Keratinocyte (primary cell): ENCODE data around the gene FAM219B. TPM values are rescaled to one million over a fixed set of nuclear protein-coding genes. Genes with fewer than 3 reads are reported as not detected.

Experiments
- DNase-seq: peaks from one replicate; pipeline ENCODE4 v3.0.0-alpha.2; 2011; ENCODE audit warnings: low read depth, missing footprints, low spot score
- FAIRE-seq: peaks from 2 replicates; lab custom pipeline; 2011; peaks lifted over from hg19 to GRCh38; lab: Jason Lieb, UNC
- H2AFZ ChIP-seq: 2 replicates; pipeline ENCODE4 v1.6.0; 2012; ENCODE audit warnings: low read length, control low read depth, inconsistent platforms; ENCODE audit not compliant: control insufficient read depth
- H3K27ac ChIP-seq: 2 replicates; pipeline ENCODE4 v1.5.1; 2011; ENCODE audit warnings: low read length; ENCODE audit not compliant: control insufficient read depth, insufficient read depth
- H3K27me3 ChIP-seq: 3 replicates; pipeline ENCODE4 v1.6.0; 2011; ENCODE audit warnings: low read length; ENCODE audit not compliant: control insufficient read depth, insufficient read depth; ENCODE audit errors: extremely low read depth
- H3K36me3 ChIP-seq, 2 experiments: 2 replicates in 1 of 2; 3 replicates in 1 of 2; pipeline ENCODE4 v1.5.1; 2011; ENCODE audit warnings: low read length in 2 of 2, mild to moderate bottlenecking in 1 of 2; ENCODE audit not compliant: control insufficient read depth in 2 of 2, insufficient read depth in 2 of 2; ENCODE audit errors: extremely low read depth in 1 of 2
- H3K4me1 ChIP-seq: 3 replicates; pipeline ENCODE4 v1.5.1; 2011; ENCODE audit warnings: low read length; ENCODE audit not compliant: control insufficient read depth, insufficient read depth; ENCODE audit errors: extremely low read depth
- H3K4me2 ChIP-seq: 3 replicates; pipeline ENCODE4 v1.6.0; 2011; ENCODE audit warnings: low read depth, low read length; ENCODE audit not compliant: control insufficient read depth, insufficient read depth; ENCODE audit errors: extremely low read depth
- H3K4me3 ChIP-seq, 3 experiments: fragments of 200-600 bp in 1 of 3; sonication (generic) in 1 of 3; 2 replicates in 2 of 3; 3 replicates in 1 of 3; pipeline ENCODE4 v1.5.1; 2011 to 2016; ENCODE audit warnings: low read length in 3 of 3, mild to moderate bottlenecking in 3 of 3, control low read depth in 2 of 3, inconsistent platforms in 1 of 3, low read depth in 1 of 3, mixed read lengths in 1 of 3, mixed run types in 1 of 3, moderate library complexity in 1 of 3; ENCODE audit not compliant: control insufficient read depth in 2 of 3, insufficient read depth in 2 of 3; ENCODE audit errors: extremely low read depth in 1 of 3
- H3K79me2 ChIP-seq: 2 replicates; pipeline ENCODE4 v1.6.0; 2012; ENCODE audit warnings: low read length; ENCODE audit not compliant: control insufficient read depth, insufficient read depth
- H3K9ac ChIP-seq: 3 replicates; pipeline ENCODE4 v1.6.0; 2011; ENCODE audit warnings: low read length; ENCODE audit not compliant: control insufficient read depth, insufficient read depth; ENCODE audit errors: extremely low read depth
- H3K9me1 ChIP-seq: 3 replicates; pipeline ENCODE4 v1.6.0; 2011; ENCODE audit warnings: low read length; ENCODE audit not compliant: control insufficient read depth, insufficient read depth; ENCODE audit errors: extremely low read depth
- H3K9me3 ChIP-seq: 2 replicates; pipeline ENCODE4 v1.5.1; 2012; ENCODE audit warnings: low read depth, low read length; ENCODE audit not compliant: control insufficient read depth
- H4K20me1 ChIP-seq: 3 replicates; pipeline ENCODE4 v1.6.0; 2011; ENCODE audit warnings: low read length; ENCODE audit not compliant: control insufficient read depth, insufficient read depth; ENCODE audit errors: extremely low read depth
- EZH2 ChIP-seq: IDR thresholded peaks from one replicate; pipeline ENCODE4 v1.6.1; 2012; ENCODE audit warnings: inconsistent platforms, mild to moderate bottlenecking, low read length, moderate library complexity
- dilution Hi-C: fragments of 300-500 bp; cut with MboI; formaldehyde crosslinking; loops from one replicate; pipeline ENCODE4 v1.7.0; 2020; ENCODE audit warnings: low sequenced_read_pairs; ENCODE audit not compliant: extremely low pct_ligation_motif_present
- polyA plus RNA-seq, 5 experiments: library from polyadenylated mRNA; depleted of rRNA in 3 of 5; stranded (reverse) in 3 of 5; stranded (forward) in 1 of 5; unstranded in 1 of 5; fragments of >200 nt; gene quantifications; 1 replicate in 1 of 5; 2 replicates in 3 of 5; 3 replicates in 1 of 5; pipeline versions ENCODE4 v1.2.1 to v1.2.3, GENCODE V29; 2011 to 2012; ENCODE audit warnings: missing spikeins in 2 of 5, low read depth in 1 of 5, low replicate concordance in 1 of 5
- TF ChIP-seq, protein P1 (sequence below), 3 experiments: IDR thresholded peaks in 1 of 3; conservative IDR thresholded peaks in 1 of 3; optimal IDR thresholded peaks in 1 of 3; 2 replicates in 2 of 3; 3 replicates in 1 of 3; pipeline versions ENCODE3 to v1.5.1; 2011; ENCODE audit warnings: low read length in 3 of 3, mild to moderate bottlenecking in 3 of 3, moderate library complexity in 2 of 3, control low read depth in 1 of 3, inconsistent platforms in 1 of 3; ENCODE audit not compliant: insufficient read depth in 2 of 3; ENCODE audit errors: extremely low read depth in 1 of 3

FAM219B gene
- polyA plus RNA-seq, 1 donor (not counting 4 experiments of a cell fraction or from before 2014, with no cell fraction given) = 45.4 TPM

DNA sequence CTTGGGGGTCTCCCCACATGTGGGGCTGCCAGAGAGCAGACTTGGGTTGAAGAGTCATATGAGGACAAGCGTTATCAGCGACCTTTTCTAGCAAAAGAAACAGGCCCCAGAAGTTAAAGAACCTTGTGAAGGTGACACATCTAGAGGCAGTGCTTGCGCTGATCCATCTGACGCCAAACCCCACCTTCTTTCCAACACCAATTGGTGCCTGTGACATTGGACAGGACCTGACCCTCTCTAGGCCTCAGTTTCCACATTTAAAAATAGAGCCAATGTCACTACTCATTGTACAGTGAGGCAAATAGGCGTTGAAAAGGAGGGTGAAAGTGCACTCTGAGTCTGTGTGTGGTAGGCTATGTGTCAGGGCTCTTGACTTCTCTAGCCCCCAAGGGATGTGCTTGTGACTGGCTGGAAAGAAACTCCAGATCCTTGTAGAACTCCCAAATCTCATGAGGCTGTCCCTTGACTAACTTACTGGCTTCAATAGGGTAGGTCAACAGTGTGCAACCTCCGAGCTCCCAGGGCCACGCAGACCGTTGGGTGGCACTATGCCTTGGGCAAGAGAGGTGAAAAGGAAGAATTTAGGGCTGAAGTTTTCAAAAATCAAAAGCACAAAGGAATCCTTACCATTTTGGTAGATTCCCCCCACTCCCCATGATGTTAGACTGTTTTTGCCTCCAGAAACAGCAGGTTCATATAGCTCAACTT, 666 bp upstream of the FAM219B start:
- TF ChIP-seq, protein P1, sequence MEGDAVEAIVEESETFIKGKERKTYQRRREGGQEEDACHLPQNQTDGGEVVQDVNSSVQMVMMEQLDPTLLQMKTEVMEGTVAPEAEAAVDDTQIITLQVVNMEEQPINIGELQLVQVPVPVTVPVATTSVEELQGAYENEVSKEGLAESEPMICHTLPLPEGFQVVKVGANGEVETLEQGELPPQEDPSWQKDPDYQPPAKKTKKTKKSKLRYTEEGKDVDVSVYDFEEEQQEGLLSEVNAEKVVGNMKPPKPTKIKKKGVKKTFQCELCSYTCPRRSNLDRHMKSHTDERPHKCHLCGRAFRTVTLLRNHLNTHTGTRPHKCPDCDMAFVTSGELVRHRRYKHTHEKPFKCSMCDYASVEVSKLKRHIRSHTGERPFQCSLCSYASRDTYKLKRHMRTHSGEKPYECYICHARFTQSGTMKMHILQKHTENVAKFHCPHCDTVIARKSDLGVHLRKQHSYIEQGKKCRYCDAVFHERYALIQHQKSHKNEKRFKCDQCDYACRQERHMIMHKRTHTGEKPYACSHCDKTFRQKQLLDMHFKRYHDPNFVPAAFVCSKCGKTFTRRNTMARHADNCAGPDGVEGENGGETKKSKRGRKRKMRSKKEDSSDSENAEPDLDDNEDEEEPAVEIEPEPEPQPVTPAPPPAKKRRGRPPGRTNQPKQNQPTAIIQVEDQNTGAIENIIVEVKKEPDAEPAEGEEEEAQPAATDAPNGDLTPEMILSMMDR (optimal IDR thresholded peaks at IDR 0.05 in 1 of 3, IDR thresholded peaks at IDR 0.05 in 1 of 3, conservative IDR thresholded peaks at IDR 0.05 in 1 of 3; ENCODE audit: extremely low read depth in 1 of 3, insufficient read depth in 2 of 3, low read length in 3 of 3) = no peak
- no peak for TF ChIP-seq EZH2
- H3K9me1 ChIP-seq = peaks cover 5% of the 10 kb centered on the region
- no peaks in the 10 kb centered on the region for H3K27me3 ChIP-seq
- peak overlapping the region; percentile 60 for H3K27ac ChIP-seq
- dilution Hi-C loops = no loop called here
- peaks cover 10% of the 10 kb centered on the region for H3K4me1 ChIP-seq
- peak overlapping the region; percentile 94 for H3K4me2 ChIP-seq
- no peaks in the 10 kb centered on the region for H3K9me3 ChIP-seq
- H3K4me3 ChIP-seq = peak overlapping the region; percentile 70 to 85 (median 81)
- H4K20me1 ChIP-seq = no peaks in the 10 kb centered on the region
- peak overlapping the region; percentile 98 for H2AFZ ChIP-seq
- H3K79me2 ChIP-seq = peaks cover 22% of the 10 kb centered on the region
- FAIRE-seq (no peak), DNase-seq (no peak)
- peaks cover 23 to 32% of the 10 kb centered on the region in 2 experiments for H3K36me3 ChIP-seq
- peak overlapping the region; percentile 84 for H3K9ac ChIP-seq

DNA sequence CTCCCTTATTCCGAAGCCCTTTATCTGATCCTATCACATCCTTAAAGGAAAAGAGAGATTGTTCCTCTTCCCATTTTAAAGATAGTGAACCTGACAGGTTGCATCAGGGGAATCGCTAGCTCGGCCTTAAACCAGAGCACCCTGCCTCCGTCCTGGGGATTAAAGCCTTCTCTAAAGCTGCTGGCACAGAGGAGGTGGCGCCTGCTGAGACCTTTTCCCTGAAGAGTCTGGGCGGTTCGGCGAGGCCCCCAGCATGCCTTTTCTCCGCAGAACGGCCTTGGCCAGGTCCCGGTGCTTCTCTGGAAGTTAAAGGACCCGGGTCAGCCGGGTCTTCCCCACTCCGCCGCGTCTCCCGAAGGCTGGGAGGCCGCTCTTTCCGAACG, 593 bp downstream of the FAM219B start:
- H3K9ac ChIP-seq = peak overlapping the region; percentile 84
- H3K9me3 ChIP-seq = no peaks in the 10 kb centered on the region
- DNase-seq (no peak), FAIRE-seq (no peak)
- peak overlapping the region; percentile 60 for H3K27ac ChIP-seq
- dilution Hi-C loops = no loop called here
- peaks cover 24 to 33% of the 10 kb centered on the region in 2 experiments for H3K36me3 ChIP-seq
- no peaks in the 10 kb centered on the region for H4K20me1 ChIP-seq
- peak overlapping the region; percentile 70 to 85 (median 81) for H3K4me3 ChIP-seq
- TF ChIP-seq EZH2 = no peak
- TF ChIP-seq, protein P1 (optimal IDR thresholded peaks at IDR 0.05 in 1 of 3, IDR thresholded peaks at IDR 0.05 in 1 of 3, conservative IDR thresholded peaks at IDR 0.05 in 1 of 3; ENCODE audit: extremely low read depth in 1 of 3, insufficient read depth in 2 of 3, low read length in 3 of 3) = no peak
- peak overlapping the region; percentile 96 for H3K4me2 ChIP-seq
- no peaks in the 10 kb centered on the region for H3K27me3 ChIP-seq
- H3K4me1 ChIP-seq = peaks cover 10% of the 10 kb centered on the region
- peaks cover 22% of the 10 kb centered on the region for H3K79me2 ChIP-seq
- peaks cover 5% of the 10 kb centered on the region for H3K9me1 ChIP-seq
- peak overlapping the region; percentile 98 for H2AFZ ChIP-seq
